Measurements from ENCODE around the gene GAB2.

GRCh38 chr11:78424334-78425270 is 7.0 kb upstream of the GAB2 start:
- TF ChIP-seq, protein P1, sequence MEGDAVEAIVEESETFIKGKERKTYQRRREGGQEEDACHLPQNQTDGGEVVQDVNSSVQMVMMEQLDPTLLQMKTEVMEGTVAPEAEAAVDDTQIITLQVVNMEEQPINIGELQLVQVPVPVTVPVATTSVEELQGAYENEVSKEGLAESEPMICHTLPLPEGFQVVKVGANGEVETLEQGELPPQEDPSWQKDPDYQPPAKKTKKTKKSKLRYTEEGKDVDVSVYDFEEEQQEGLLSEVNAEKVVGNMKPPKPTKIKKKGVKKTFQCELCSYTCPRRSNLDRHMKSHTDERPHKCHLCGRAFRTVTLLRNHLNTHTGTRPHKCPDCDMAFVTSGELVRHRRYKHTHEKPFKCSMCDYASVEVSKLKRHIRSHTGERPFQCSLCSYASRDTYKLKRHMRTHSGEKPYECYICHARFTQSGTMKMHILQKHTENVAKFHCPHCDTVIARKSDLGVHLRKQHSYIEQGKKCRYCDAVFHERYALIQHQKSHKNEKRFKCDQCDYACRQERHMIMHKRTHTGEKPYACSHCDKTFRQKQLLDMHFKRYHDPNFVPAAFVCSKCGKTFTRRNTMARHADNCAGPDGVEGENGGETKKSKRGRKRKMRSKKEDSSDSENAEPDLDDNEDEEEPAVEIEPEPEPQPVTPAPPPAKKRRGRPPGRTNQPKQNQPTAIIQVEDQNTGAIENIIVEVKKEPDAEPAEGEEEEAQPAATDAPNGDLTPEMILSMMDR (IDR thresholded peaks at IDR 0.05), result no peak
- TF ChIP-seq POLR2A (IDR thresholded peaks at IDR 0.05), result no peak
